ENCODE data around the gene FMNL2.

- no peak for TF ChIP-seq EZH2 (IDR thresholded peaks at IDR 0.05; ENCODE audit: borderline replicate concordance, low read depth, low read length, poor library complexity, severe bottlenecking)
- TF ChIP-seq, protein P1, sequence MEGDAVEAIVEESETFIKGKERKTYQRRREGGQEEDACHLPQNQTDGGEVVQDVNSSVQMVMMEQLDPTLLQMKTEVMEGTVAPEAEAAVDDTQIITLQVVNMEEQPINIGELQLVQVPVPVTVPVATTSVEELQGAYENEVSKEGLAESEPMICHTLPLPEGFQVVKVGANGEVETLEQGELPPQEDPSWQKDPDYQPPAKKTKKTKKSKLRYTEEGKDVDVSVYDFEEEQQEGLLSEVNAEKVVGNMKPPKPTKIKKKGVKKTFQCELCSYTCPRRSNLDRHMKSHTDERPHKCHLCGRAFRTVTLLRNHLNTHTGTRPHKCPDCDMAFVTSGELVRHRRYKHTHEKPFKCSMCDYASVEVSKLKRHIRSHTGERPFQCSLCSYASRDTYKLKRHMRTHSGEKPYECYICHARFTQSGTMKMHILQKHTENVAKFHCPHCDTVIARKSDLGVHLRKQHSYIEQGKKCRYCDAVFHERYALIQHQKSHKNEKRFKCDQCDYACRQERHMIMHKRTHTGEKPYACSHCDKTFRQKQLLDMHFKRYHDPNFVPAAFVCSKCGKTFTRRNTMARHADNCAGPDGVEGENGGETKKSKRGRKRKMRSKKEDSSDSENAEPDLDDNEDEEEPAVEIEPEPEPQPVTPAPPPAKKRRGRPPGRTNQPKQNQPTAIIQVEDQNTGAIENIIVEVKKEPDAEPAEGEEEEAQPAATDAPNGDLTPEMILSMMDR (conservative IDR thresholded peaks at IDR 0.05; ENCODE audit: low read depth, low read length) = no peak
Measured at GRCh38 chr2:152695763-152696162, 360.8 kb downstream of the FMNL2 start.

Measured in A673 (cell line).